Jurkat, Clone E6-1 (cell line): ENCODE data around the gene ASTL.
"Not testable (repeated sequence)": the region's sequence is repeated elsewhere in the genome, so short reads cannot be mapped to it uniquely, and the experiment has no call there.

Experiments used
- DNase-seq: peaks from one replicate; pipeline ENCODE4 v3.0.0-alpha.2; 2011; ENCODE audit warnings: low read depth, low spot score
- H3K4me3 ChIP-seq: 2 replicates; pipeline ENCODE4 v1.5.1; 2011; ENCODE audit warnings: mild to moderate bottlenecking, low read length, control low read depth, moderate library complexity

ASTL gene

GRCh38 chr2:96161898-96162297, 23.6 kb upstream of the ASTL start:
- no peak for DNase-seq

GRCh38 chr2:96160366-96160765, 22.1 kb upstream of the ASTL start:
- H3K4me3 ChIP-seq = not testable (repeated sequence)

More at GRCh38 chr2:96161898-96162297, 23.6 kb upstream of the ASTL start:
- no peak overlapping the region for H3K4me3 ChIP-seq

GRCh38 chr2:96159084-96159830, 21.0 kb upstream of the ASTL start:
- H3K4me3 ChIP-seq = no peak overlapping the region
- DNase-seq = no peak

More at GRCh38 chr2:96160366-96160765, 22.1 kb upstream of the ASTL start:
- DNase-seq = not testable (repeated sequence)

GRCh38 chr2:96158554-96158940, 20.2 kb upstream of the ASTL start:
- DNase-seq = no peak
- no peak overlapping the region for H3K4me3 ChIP-seq

- H3K4me3 ChIP-seq = no peak overlapping the region
- DNase-seq = no peak
These were observed 19.6 kb upstream of the ASTL start for GRCh38 chr2:96157649-96158553.

GRCh38 chr2:96156926-96157648, 18.8 kb upstream of the ASTL start:
- DNase-seq = no peak
- H3K4me3 ChIP-seq = no peak overlapping the region

GRCh38 chr2:96156011-96156820, 17.9 kb upstream of the ASTL start:
- no peak overlapping the region for H3K4me3 ChIP-seq
- DNase-seq = no peak

- no peak for DNase-seq
- H3K4me3 ChIP-seq = no peak overlapping the region
These were observed 16.4 kb upstream of the ASTL start for GRCh38 chr2:96154506-96155380.

- no peak for DNase-seq
- H3K4me3 ChIP-seq = no peak overlapping the region
These were observed 15.7 kb upstream of the ASTL start for GRCh38 chr2:96153991-96154431.

GRCh38 chr2:96153291-96153713, 15.0 kb upstream of the ASTL start:
- no peak overlapping the region for H3K4me3 ChIP-seq
- DNase-seq = no peak

GRCh38 chr2:96152304-96153161, 14.2 kb upstream of the ASTL start:
- DNase-seq = no peak
- H3K4me3 ChIP-seq = no peak overlapping the region

- H3K4me3 ChIP-seq = no peak overlapping the region
- DNase-seq = no peak
These were observed 13.4 kb upstream of the ASTL start for GRCh38 chr2:96151595-96152303.

GRCh38 chr2:96150791-96151594, 12.7 kb upstream of the ASTL start:
- H3K4me3 ChIP-seq = no peak overlapping the region
- DNase-seq = no peak

- DNase-seq = no peak
- no peak overlapping the region for H3K4me3 ChIP-seq
These were observed 11.8 kb upstream of the ASTL start for GRCh38 chr2:96150007-96150640.
